Spleen (tissue), 11 donors: Measurements from ENCODE around the gene APELA. TPM values are rescaled to one million over a fixed set of nuclear protein-coding genes. Genes with fewer than 3 reads are reported as not detected.
"Not testable (repeated sequence)": the region's sequence is repeated elsewhere in the genome, so short reads cannot be mapped to it uniquely, and the experiment has no call there.

Experiments
- DNase-seq: peaks from one replicate; pipeline ENCODE4 v3.0.0-alpha.2; 2020
- H3K27ac ChIP-seq, 8 donors: fragments of 200-600 bp; sonication (generic) in 7 of 8; 1 replicate in 4 of 8; 2 replicates in 4 of 8; pipeline versions ENCODE4 v1.5.0 to v1.8.0; 2016 to 2021; ENCODE audit warnings: inconsistent platforms in 4 of 8, mild to moderate bottlenecking in 4 of 8, moderate library complexity in 1 of 8
- H3K27me3 ChIP-seq, 7 donors: fragments of 200-600 bp; sonication (generic) in 6 of 7; replicated peaks in 1 of 7; 1 replicate in 4 of 7; 2 replicates in 3 of 7; pipeline versions ENCODE4 v1.5.0 to v1.8.0; 2016 to 2021; ENCODE audit warnings: inconsistent platforms in 3 of 7, mild to moderate bottlenecking in 1 of 7
- H3K36me3 ChIP-seq, 6 donors: fragments of 200-600 bp; sonication (generic) in 5 of 6; 1 replicate in 4 of 6; 2 replicates in 2 of 6; pipeline versions ENCODE4 v1.5.0 to v1.8.0; 2016 to 2021; ENCODE audit warnings: inconsistent platforms in 2 of 6
- H3K4me1 ChIP-seq, 6 donors: fragments of 200-600 bp; sonication (generic) in 5 of 6; 1 replicate in 3 of 6; 2 replicates in 3 of 6; pipeline versions ENCODE4 v1.5.0 to v1.8.0; 2016 to 2021; ENCODE audit warnings: inconsistent platforms in 3 of 6
- H3K4me3 ChIP-seq, 8 donors: fragments of 200-600 bp; sonication (generic) in 7 of 8; 1 replicate in 4 of 8; 2 replicates in 4 of 8; pipeline versions ENCODE4 v1.5.0 to v1.8.0; 2016 to 2021; ENCODE audit warnings: inconsistent platforms in 4 of 8, mild to moderate bottlenecking in 4 of 8, moderate library complexity in 2 of 8
- H3K9me3 ChIP-seq, 8 donors: fragments of 200-600 bp; sonication (generic) in 7 of 8; 1 replicate in 4 of 8; 2 replicates in 4 of 8; pipeline versions ENCODE4 v1.5.0 to v1.8.0; 2016 to 2021; ENCODE audit warnings: inconsistent platforms in 4 of 8
- POLR2A ChIP-seq, 3 donors: fragments of 450-650 bp; IDR thresholded peaks; one replicate each; pipeline ENCODE4 v1.5.1; 2017; ENCODE audit warnings: antibody characterized with exemption in 3 of 3, mild to moderate bottlenecking in 1 of 3
- POLR2AphosphoS5 ChIP-seq, 3 donors: sonication (generic); formaldehyde crosslinking; IDR thresholded peaks; one replicate each; pipeline ENCODE4 v1.5.1; 2017; ENCODE audit warnings: antibody characterized with exemption in 3 of 3
- WGBS, 5 donors: extraction: QIAGEN DNeasy Blood & Tissue Kit in 3 of 5; methylation state at CpG; one replicate each; pipeline versions ENCODE4 v1.1.5 to v1.1.7; 2013 to 2018; 5-methylcytosine and 5-hydroxymethylcytosine counted together
- intact Hi-C: fragments of 100-400 bp; cut with DNase I; formaldehyde crosslinking; loops from one replicate; pipeline ENCODE4 v1.15.0; 2023; ENCODE audit warnings: low total_unique reads
- polyA plus RNA-seq, 3 donors: library from polyadenylated mRNA; stranded (reverse); fragments of 200-250 nt; gene quantifications; one replicate each; pipeline ENCODE4 v1.2.1, GENCODE V29; 2013
- total RNA-seq, 7 donors: library from RNA; depleted of rRNA in 3 of 7; stranded (reverse); fragments of >200 nt in 3 of 7; fragmentation: NEBNext Ultra II Directional in 4 of 7; extraction: Animal tissue kit (Norgen Biotek cat#: 25700) in 4 of 7; gene quantifications; one replicate each; pipeline versions ENCODE4 v1.1.0 to v1.2.1, GENCODE V29; 2016 to 2021
- TF ChIP-seq, protein P1 (sequence below), 11 experiments: fragments of 200-600 bp in 7 of 11; fragments of 450-650 bp in 4 of 11; sonication (generic) in 4 of 11; IDR thresholded peaks in 8 of 11; conservative IDR thresholded peaks in 3 of 11; 1 replicate in 7 of 11; 2 replicates in 4 of 11; pipeline versions ENCODE4 v1.4.0 to v1.8.0; 2016 to 2021; ENCODE audit warnings: antibody characterized with exemption in 11 of 11, inconsistent platforms in 4 of 11, mild to moderate bottlenecking in 1 of 11
- donor health status: healthy with polysubstance abuse.
- donor health status: DM: no; HTN: no; CAD: no; lungs with moderate emphysema.
- donor health status: DM: no; HTN: no; CAD: no.
- donor health status: Bipolar disorder and iron deficiency.
- donor health status: healthy.
- donor health status: DM: no; HTN: no; CAD: no.
- donor health status: DM: yes; HTN: yes; CAD: no.

The APELA gene
- total and polyA plus RNA-seq, 10 donors, result not detected

DNA sequence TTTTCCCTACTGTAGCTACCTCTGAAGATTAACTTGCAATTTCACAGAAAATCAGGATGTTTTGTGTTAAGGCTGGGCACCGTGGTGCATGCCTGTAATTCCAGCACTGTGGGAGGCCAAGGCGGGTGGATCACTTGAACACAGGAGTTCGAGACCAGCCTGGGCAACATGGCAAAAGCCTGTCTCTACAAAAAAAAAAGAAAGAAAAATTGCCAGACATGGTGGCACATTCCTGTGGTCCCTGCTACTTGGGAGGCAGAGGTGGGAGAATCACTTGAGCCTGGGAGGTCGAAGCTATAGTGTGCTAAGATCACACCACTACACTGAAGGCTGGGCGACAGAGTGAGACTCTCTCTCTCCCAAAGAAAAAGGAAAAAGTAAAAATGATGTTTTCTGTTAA lies 27.4 kb downstream of the APELA start:
- TF ChIP-seq, protein P1, sequence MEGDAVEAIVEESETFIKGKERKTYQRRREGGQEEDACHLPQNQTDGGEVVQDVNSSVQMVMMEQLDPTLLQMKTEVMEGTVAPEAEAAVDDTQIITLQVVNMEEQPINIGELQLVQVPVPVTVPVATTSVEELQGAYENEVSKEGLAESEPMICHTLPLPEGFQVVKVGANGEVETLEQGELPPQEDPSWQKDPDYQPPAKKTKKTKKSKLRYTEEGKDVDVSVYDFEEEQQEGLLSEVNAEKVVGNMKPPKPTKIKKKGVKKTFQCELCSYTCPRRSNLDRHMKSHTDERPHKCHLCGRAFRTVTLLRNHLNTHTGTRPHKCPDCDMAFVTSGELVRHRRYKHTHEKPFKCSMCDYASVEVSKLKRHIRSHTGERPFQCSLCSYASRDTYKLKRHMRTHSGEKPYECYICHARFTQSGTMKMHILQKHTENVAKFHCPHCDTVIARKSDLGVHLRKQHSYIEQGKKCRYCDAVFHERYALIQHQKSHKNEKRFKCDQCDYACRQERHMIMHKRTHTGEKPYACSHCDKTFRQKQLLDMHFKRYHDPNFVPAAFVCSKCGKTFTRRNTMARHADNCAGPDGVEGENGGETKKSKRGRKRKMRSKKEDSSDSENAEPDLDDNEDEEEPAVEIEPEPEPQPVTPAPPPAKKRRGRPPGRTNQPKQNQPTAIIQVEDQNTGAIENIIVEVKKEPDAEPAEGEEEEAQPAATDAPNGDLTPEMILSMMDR (IDR thresholded peaks at IDR 0.05 in 8 of 11, conservative IDR thresholded peaks at IDR 0.05 in 3 of 11), result no peak
- TF ChIP-seq POLR2AphosphoS5 (IDR thresholded peaks at IDR 0.05) (no peak), POLR2A (IDR thresholded peaks at IDR 0.05) (no peak)
- no peak overlapping the region for H3K27ac ChIP-seq
- no peaks in the 10 kb centered on the region for H3K4me1 ChIP-seq
- WGBS, 5 donors, result 68 to 80% (median 72%) methylated on average over 5 of the region's 5 CpGs
- no peaks in the 10 kb centered on the region for H3K27me3 ChIP-seq
- no peak overlapping the region for H3K4me3 ChIP-seq
- H3K36me3 ChIP-seq, result no peaks in the 10 kb centered on the region
- intact Hi-C loops, result no loop called here
- DNase-seq, result no peak
- peaks cover 0 to 4% (median 0%) of the 10 kb centered on the region in 8 donors for H3K9me3 ChIP-seq

DNA sequence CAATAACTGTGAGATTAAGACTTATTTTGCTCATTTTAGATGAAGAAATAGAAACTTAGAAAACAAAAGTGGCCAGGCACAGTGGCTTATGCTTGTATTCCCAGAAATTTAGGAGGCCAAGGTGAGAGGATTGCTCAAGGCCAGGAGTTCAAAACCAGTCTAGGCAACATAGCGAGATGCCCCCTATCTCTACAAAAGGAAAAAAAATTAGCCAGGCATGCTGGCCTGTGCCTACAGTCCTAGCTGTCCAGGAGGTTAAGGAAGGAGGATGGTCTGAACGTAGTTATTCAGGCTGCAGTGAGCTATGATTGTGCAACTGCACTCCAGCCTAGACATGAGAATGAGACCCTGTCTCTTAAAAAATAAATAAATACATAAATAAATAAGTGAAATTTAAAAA lies 28.0 kb downstream of the APELA start:
- H3K4me3 ChIP-seq, result no peak overlapping the region
- H3K9me3 ChIP-seq, result peaks cover 0 to 10% (median 0%) of the 10 kb centered on the region in 8 donors
- WGBS, 5 donors, result 59 to 81% (median 72%) methylated on average over 2 of the region's 2 CpGs
- H3K27ac ChIP-seq, result no peak overlapping the region
- H3K4me1 ChIP-seq, result no peaks in the 10 kb centered on the region
- no peak for DNase-seq
- no peaks in the 10 kb centered on the region for H3K36me3 ChIP-seq
- no peaks in the 10 kb centered on the region for H3K27me3 ChIP-seq
- no peak for TF ChIP-seq POLR2AphosphoS5 (IDR thresholded peaks at IDR 0.05)
- TF ChIP-seq, protein P1 (IDR thresholded peaks at IDR 0.05 in 8 of 11, conservative IDR thresholded peaks at IDR 0.05 in 3 of 11), result no peak
- TF ChIP-seq POLR2A (IDR thresholded peaks at IDR 0.05), result no peak
- intact Hi-C loops, result no loop called here

DNA sequence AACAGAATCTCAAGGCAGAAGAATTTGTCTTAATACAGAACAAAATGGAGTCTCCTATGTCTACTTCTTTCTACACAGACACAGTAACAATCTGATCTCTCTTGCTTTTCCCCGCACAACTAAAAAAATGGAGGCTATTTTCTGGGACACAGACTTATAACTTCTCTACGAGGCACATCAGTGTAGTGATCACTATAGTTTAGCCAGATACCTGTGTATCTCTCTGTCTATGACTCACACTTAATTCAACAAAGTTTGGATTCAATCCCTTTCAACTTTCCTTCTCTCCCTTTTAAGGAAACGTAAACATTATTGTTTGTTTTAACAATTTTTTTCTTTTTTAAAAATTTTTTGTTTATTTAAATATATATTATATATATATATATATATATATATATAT lies 29.4 kb downstream of the APELA start:
- Histone ChIP-seq H3K4me1 (no peaks in the 10 kb centered on the region), H3K27me3 (no peaks in the 10 kb centered on the region), H3K36me3 (no peaks in the 10 kb centered on the region), H3K4me3 (no peak overlapping the region), H3K27ac (no peak overlapping the region), H3K9me3 (peaks cover 0 to 10% (median 0%) of the 10 kb centered on the region in 8 donors)
- intact Hi-C loops, result no loop called here
- no peak for DNase-seq
- TF ChIP-seq, protein P1 (IDR thresholded peaks at IDR 0.05 in 8 of 11, conservative IDR thresholded peaks at IDR 0.05 in 3 of 11), result no peak
- TF ChIP-seq POLR2AphosphoS5 (IDR thresholded peaks at IDR 0.05) (no peak), POLR2A (IDR thresholded peaks at IDR 0.05) (no peak)
- 40 to 86% (median 79%) methylated on average over 3 of the region's 3 CpGs for WGBS, 5 donors

DNA sequence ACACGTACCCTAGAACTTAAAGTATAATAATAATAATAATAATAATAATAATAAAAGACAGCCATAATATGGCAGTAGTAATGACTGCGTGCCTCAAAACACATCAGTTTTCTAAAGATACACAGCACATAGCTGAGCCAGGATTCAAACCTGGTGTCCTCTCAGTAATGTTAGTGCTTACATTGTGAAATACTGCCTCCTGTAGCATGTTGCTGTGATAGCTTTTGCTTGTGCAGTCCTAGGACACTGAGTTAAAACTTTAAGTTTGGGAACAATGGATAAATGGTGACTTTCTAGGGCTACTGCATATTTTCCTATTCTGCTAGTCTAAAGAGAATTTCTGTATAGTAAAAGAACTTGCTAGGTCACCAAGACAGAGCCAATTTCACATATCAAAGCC lies 36.5 kb downstream of the APELA start:
- DNase-seq, intact Hi-C loops, H3K27me3 ChIP-seq, H3K36me3 ChIP-seq, H3K4me1 ChIP-seq, H3K4me3 ChIP-seq, H3K27ac ChIP-seq: not testable (repeated sequence)
- WGBS, 5 donors, result 75 to 87% (median 83%) methylated on average over 2 of the region's 2 CpGs
- peaks cover 0 to 10% (median 0%) of the 10 kb centered on the region in 8 donors for H3K9me3 ChIP-seq

DNA sequence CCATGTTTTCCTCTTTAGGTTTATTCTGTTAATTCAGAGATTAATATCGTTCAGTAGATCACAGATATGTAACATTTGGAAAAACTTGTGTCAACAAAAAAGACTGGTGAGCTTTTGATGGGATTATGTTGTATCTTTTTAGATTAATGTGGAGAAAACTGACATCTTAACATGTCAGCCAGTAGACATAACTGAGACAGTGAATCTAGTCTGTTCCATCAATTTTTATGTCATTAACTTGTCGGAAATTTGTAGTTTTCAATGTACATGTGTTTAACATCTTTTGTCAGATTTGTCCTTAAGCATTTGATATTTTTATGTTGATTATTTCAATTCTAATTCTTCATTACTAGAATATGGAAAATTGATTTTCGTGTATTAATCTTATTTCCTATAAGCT lies 42.0 kb downstream of the APELA start:
- Histone ChIP-seq H3K4me3 (no peak overlapping the region), H3K27ac (no peak overlapping the region), H3K27me3 (peaks cover 0 to 3% (median 0%) of the 10 kb centered on the region in 7 donors), H3K4me1 (no peaks in the 10 kb centered on the region), H3K36me3 (no peaks in the 10 kb centered on the region), H3K9me3 (no peaks in the 10 kb centered on the region)
- WGBS, 5 donors, result 64 to 89% (median 74%) methylated on average over 3 of the region's 3 CpGs
- intact Hi-C loops, result no loop called here
- TF ChIP-seq POLR2AphosphoS5 (IDR thresholded peaks at IDR 0.05) (no peak), POLR2A (IDR thresholded peaks at IDR 0.05) (no peak)
- TF ChIP-seq, protein P1 (IDR thresholded peaks at IDR 0.05 in 8 of 11, conservative IDR thresholded peaks at IDR 0.05 in 3 of 11), result no peak
- DNase-seq, result no peak
